Body of pancreas (tissue), 4 donors: ENCODE data around the gene AKT1. TPM values are rescaled to one million over a fixed set of nuclear protein-coding genes. Genes with fewer than 3 reads are reported as not detected.
"Not testable (repeated sequence)": the region's sequence is repeated elsewhere in the genome, so short reads cannot be mapped to it uniquely, and the experiment has no call there.

Experiments
- ATAC-seq: fragments of 150-250 bp; one replicate; pipeline ENCODE4 v1.9.1; 2016
- DNase-seq, 4 donors: peaks; one replicate each; pipeline ENCODE4 v3.0.0-alpha.2; 2019
- H3K27ac ChIP-seq, 4 donors: fragments of 200-600 bp; sonication (generic); 1 replicate in 3 of 4; 2 replicates in 1 of 4; pipeline versions ENCODE4 v1.5.1 to v1.6.1; 2016 to 2019; ENCODE audit warnings: mild to moderate bottlenecking in 1 of 4, mixed read lengths in 1 of 4, moderate library complexity in 1 of 4
- H3K27me3 ChIP-seq, 2 donors: fragments of 200-600 bp; sonication (generic); one replicate each; pipeline ENCODE4 v1.6.0; 2016; ENCODE audit warnings: mild to moderate bottlenecking in 1 of 2
- H3K36me3 ChIP-seq, 2 donors: fragments of 200-600 bp; sonication (generic); replicated peaks in 1 of 2; 2 replicates each; pipeline ENCODE4 v1.5.1; 2016; ENCODE audit warnings: low read depth in 2 of 2; ENCODE audit not compliant: insufficient read depth in 1 of 2
- H3K4me1 ChIP-seq: fragments of 200-600 bp; sonication (generic); one replicate; pipeline ENCODE4 v1.6.0; 2016
- H3K4me3 ChIP-seq, 2 donors: fragments of 200-600 bp; sonication (generic); 1 replicate in 1 of 2; 2 replicates in 1 of 2; pipeline ENCODE4 v1.5.1; 2016 to 2019
- H3K9me3 ChIP-seq, 3 donors: fragments of 200-600 bp; sonication (generic); 1 replicate in 2 of 3; 2 replicates in 1 of 3; pipeline ENCODE4 v1.5.1; 2016
- POLR2A ChIP-seq, 3 donors: fragments of 450-650 bp; IDR thresholded peaks; one replicate each; pipeline ENCODE4 v1.6.1; 2016; ENCODE audit warnings: antibody characterized with exemption in 3 of 3, mild to moderate bottlenecking in 2 of 3
- whole genome bisulfite sequencing, 2 donors: methylation state at CpG; one replicate each; pipeline ENCODE4 v1.1.5; 2017; 5-methylcytosine and 5-hydroxymethylcytosine counted together
- intact Hi-C: fragments of 100-400 bp; cut with DNase I; formaldehyde crosslinking; loops from one replicate; pipeline ENCODE4 v1.15.1; 2023
- total RNA-seq, 2 donors: library from RNA; depleted of rRNA; stranded (reverse); fragments of >200 nt; gene quantifications; one replicate each; pipeline ENCODE4 v1.1.0, GENCODE V29; 2016
- TF ChIP-seq, protein P1 (sequence below), 7 experiments: fragments of 450-650 bp in 4 of 7; fragments of 200-600 bp in 3 of 7; sonication (generic) in 3 of 7; IDR thresholded peaks; one replicate each; pipeline ENCODE4 v1.5.1; 2016 to 2019; ENCODE audit warnings: antibody characterized with exemption in 7 of 7

Gene AKT1
- total RNA-seq, 2 donors from 2014 or later: 74.2 to 151 TPM

DNA sequence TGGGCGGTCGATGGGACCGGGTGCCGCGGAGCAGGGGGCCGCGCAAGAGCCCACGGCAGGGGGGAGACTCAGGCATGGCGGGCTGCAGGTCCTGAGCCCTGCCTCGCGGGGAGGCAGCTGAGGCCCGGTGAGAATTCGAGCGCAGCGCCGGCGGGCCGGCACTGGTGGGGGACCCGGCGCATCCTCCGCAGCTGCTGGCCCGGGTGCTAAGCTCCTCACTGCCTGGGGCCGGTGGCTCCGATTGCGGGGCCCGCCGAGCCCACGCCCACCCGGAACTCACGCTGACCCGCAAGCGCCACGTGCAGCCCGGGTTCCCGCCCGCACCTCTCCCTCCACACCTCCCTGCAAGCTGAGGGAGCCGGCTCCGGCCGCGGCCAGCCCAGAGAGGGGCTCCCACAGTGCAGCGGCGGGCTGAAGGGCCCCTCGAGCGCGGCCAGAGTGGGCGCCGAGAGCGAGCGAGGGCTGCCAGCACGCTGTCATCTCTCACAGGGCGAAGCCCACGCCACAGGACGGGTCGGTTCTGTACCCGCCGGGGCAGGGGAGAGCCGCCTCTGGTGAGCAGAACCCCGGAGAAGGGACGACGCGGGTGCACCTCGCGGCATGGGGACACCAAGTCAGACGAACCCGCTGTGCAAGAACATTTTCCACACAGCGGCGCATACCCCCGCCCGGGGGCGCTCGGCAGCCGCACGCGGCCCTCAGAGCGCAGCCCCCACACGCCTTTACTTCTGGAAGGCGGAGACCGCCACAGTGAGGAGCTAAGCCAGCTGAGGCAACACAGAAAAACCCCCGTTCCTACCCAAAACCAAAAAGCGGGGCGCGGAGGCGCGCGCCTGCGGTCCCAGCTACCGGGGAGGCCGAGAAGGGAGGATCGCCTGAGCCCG is 43.8 kb downstream of the AKT1 start:
- Histone ChIP-seq H3K9me3 (no peaks in the 10 kb centered on the region), H3K36me3 (no peaks in the 10 kb centered on the region), H3K4me1 (peaks cover 45% of the 10 kb centered on the region), H3K4me3 (no peak overlapping the region), H3K27ac (peak overlapping the region; percentile 78 to 94 (median 88)), H3K27me3 (no peaks in the 10 kb centered on the region)
- no peak for ATAC-seq
- TF ChIP-seq POLR2A (IDR thresholded peaks at IDR 0.05): peak in 1 of 3 donors; percentile 8
- TF ChIP-seq, protein P1, sequence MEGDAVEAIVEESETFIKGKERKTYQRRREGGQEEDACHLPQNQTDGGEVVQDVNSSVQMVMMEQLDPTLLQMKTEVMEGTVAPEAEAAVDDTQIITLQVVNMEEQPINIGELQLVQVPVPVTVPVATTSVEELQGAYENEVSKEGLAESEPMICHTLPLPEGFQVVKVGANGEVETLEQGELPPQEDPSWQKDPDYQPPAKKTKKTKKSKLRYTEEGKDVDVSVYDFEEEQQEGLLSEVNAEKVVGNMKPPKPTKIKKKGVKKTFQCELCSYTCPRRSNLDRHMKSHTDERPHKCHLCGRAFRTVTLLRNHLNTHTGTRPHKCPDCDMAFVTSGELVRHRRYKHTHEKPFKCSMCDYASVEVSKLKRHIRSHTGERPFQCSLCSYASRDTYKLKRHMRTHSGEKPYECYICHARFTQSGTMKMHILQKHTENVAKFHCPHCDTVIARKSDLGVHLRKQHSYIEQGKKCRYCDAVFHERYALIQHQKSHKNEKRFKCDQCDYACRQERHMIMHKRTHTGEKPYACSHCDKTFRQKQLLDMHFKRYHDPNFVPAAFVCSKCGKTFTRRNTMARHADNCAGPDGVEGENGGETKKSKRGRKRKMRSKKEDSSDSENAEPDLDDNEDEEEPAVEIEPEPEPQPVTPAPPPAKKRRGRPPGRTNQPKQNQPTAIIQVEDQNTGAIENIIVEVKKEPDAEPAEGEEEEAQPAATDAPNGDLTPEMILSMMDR (IDR thresholded peaks at IDR 0.05): no peak
- WGBS, 2 donors: 67 to 74% methylated on average over 25 to 78 of the region's 90 CpGs
- intact Hi-C loops: no loop called here
- peak in 1 of 4 donors; percentile 41 for DNase-seq

DNA sequence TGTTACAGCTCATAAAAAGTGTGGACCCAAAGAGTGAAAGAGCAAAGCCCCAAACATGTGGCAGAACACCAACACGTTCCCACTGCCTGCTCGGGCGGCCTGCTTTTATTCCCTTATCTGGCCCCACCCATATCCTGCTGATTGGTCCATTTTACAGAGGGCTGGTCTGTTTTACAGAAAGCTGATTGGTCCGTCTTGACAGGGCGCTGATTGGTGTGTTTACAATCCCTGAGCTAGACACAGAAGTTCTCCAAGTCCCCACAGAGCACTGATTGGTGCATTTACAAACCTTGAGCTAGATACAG is 44.8 kb downstream of the AKT1 start:
- H3K9me3 ChIP-seq, ATAC-seq, H3K4me3 ChIP-seq, DNase-seq, H3K36me3 ChIP-seq, H3K27ac ChIP-seq, intact Hi-C loops, H3K27me3 ChIP-seq: not testable (repeated sequence)
- 85 to 89% methylated on average over 5 of the region's 5 CpGs for WGBS, 2 donors
- peaks cover 42% of the 10 kb centered on the region for H3K4me1 ChIP-seq

DNA sequence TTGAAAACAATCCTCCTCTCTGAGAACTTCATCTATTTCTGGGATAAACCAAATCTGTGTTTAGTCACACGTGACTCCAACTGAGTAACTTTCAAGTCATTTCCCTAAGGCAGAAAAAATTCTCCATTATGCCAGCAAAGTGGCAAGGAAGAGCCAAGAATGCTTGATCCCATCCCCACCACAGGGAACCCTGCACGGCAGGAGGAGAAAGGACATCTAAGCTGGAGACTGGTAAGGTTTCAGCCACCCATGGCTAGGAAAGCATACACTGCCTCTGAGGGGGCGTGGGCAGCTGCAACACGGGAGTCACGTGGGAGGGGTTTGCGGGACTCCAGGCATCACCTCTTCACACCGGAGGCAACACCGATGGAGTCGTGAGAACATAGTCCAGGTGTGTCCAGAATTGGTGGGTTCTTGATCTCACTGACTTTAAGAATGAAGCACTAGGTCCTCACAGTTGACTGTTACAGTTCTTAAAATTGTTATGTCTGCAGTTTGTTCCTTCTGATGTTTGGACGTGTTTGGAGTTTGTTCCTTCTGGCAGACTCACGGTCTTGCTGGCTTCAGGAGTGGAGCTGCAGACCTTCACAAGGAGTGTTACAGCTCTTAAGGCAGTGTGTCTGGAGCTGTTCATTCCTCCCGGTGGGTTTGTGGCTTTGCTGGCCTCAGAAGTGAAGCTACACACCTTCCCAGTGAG is 45.3 kb downstream of the AKT1 start:
- Histone ChIP-seq H3K4me3 (no peak overlapping the region), H3K36me3 (no peaks in the 10 kb centered on the region), H3K27me3 (no peaks in the 10 kb centered on the region), H3K4me1 (peaks cover 37% of the 10 kb centered on the region), H3K9me3 (no peaks in the 10 kb centered on the region), H3K27ac (no peak overlapping the region)
- 71 to 80% methylated on average over 11 to 12 of the region's 12 CpGs for WGBS, 2 donors
- TF ChIP-seq POLR2A (IDR thresholded peaks at IDR 0.05): no peak
- TF ChIP-seq, protein P1 (IDR thresholded peaks at IDR 0.05): no peak
- no peak for DNase-seq
- intact Hi-C loops: no loop called here
- ATAC-seq: no peak

DNA sequence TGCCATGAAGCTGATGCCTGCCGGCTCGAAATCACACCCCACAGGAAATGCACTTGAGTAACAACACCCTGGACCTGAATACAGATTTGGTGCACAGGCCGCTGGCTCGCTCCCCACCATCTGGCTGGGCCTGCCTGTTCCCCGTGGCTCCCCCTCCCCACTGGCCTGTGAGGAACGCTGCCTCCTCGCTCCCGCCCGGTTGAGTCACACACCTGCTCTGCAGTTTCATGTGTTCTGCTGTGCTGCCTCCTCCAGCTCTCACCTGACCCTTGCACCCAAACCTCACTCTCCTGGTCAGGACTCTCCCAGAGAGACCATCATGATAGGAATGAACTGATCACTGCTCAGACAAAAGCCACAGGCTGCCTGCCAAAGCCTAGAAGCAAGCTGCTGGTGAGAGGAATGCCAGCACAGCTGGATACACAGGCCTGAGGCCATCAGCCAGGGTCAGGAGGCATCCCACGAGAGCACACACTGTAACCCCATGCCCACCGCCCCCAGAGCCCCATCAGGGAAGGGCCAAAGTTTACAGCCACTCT is 46.4 kb downstream of the AKT1 start:
- no peaks in the 10 kb centered on the region for H3K9me3 ChIP-seq
- intact Hi-C loops: no loop called here
- WGBS, 2 donors: 55 to 87% methylated on average over 6 to 11 of the region's 11 CpGs
- DNase-seq (no peak), ATAC-seq (no peak)
- peaks cover 27% of the 10 kb centered on the region for H3K4me1 ChIP-seq
- no peaks in the 10 kb centered on the region for H3K27me3 ChIP-seq
- TF ChIP-seq, protein P1 (IDR thresholded peaks at IDR 0.05): no peak
- no peak for TF ChIP-seq POLR2A (IDR thresholded peaks at IDR 0.05)
- H3K27ac ChIP-seq: no peak overlapping the region
- no peak overlapping the region for H3K4me3 ChIP-seq
- no peaks in the 10 kb centered on the region for H3K36me3 ChIP-seq

DNA sequence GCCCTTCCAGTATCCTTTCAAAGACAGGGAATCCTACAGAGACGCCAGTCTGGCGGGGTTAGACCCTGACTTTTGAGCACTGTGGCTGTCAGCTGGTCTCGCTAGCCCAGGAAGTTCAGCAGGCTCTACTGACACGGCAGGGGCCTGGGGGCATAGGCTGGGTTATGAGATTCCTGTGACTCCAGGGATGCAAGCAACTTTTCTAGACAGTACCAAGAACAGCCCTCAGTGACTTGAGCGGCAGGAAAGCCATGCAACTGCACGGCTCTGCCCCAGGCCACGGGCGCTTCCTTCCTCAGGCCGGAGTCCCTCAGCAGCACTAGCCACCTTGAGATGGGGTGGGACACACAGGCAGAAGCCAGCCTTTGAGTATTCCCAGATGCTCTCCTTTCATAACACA is 47.7 kb downstream of the AKT1 start:
- H3K9me3 ChIP-seq: no peaks in the 10 kb centered on the region
- H3K4me3 ChIP-seq: no peak overlapping the region
- no peaks in the 10 kb centered on the region for H3K36me3 ChIP-seq
- no peaks in the 10 kb centered on the region for H3K27me3 ChIP-seq
- intact Hi-C loops: no loop called here
- peaks cover 22% of the 10 kb centered on the region for H3K4me1 ChIP-seq
- WGBS, 2 donors: 91 to 93% methylated on average over 4 to 9 of the region's 9 CpGs
- DNase-seq: no peak
- TF ChIP-seq, protein P1 (IDR thresholded peaks at IDR 0.05): no peak
- TF ChIP-seq POLR2A (IDR thresholded peaks at IDR 0.05): no peak
- no peak for ATAC-seq
- H3K27ac ChIP-seq: no peak overlapping the region
